ENCODE results near the gene GRID2IP.
"Not testable (repeated sequence)": the region's sequence is repeated elsewhere in the genome, so short reads cannot be mapped to it uniquely, and the experiment has no call there.

Gene GRID2IP

DNA sequence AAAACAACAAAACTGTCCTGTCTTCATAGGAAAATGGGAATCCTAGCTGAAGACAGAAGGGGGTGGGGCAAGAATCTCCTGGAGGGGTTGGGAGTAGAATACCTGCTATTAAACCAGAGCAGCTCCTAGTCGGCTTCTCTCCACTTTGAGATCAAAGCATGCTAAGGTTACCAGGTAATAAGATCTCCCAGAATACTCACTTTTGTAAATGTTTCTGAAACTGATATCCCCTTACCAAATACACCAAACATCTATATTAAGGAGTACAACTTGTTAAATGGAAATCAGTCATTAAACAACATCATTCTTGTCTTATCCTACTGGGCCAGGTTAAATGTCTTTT is 74.0 kb downstream of the GRID2IP start:
- peaks cover 30 to 62% of the 10 kb centered on the region in 2 donors for H3K4me1 Mint-ChIP-seq
- H3K27me3 Mint-ChIP-seq, result no peaks in the 10 kb centered on the region
- no peaks in the 10 kb centered on the region for H3K9me3 Mint-ChIP-seq
- H3K4me3 Mint-ChIP-seq, result no peak overlapping the region
- no peak overlapping the region for H3K27ac Mint-ChIP-seq
- DNase-seq (no peak), ATAC-seq (replicated peaks) (no peak)
- H3K36me3 Mint-ChIP-seq, result peaks cover 4 to 46% of the 10 kb centered on the region in 2 donors

DNA sequence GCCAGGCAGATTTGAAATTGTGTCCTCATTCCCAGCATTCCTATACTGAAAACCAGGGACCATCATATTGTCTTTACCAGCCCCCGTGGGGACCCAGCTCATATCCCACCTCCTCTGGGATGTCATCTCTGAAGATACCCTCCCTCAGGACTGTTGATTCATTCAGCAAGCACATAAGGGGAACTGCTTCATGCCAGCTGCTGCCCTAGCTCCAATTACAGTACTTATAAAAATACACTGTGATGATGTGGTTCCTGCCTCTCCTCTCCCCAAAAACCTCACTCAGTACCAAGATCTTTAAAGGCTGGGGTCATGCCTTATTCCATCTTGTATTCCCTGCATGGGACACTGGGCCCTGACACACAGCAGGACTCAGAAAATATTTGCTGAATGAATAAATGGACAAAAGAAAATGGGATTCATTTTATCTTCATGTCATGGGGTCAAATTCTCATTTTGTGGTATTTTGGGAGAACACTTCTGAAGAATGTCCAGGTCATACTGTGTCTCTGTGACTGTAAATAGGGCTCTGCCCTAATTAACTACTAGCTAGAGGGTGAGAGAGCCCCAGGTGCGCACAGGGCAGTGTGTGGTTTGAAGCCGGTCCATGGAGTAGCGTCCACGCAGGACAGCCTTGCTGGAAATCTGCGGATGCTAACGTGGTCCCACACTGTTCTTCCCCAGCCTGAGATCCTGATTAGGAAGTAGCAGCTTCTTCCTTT is 74.5 kb downstream of the GRID2IP start:
- DNase-seq, result no peak
- Mint-ChIP-seq H3K27me3 (no peaks in the 10 kb centered on the region), H3K9me3 (no peaks in the 10 kb centered on the region), H3K27ac (no peak overlapping the region), H3K36me3 (peaks cover 7 to 50% of the 10 kb centered on the region in 2 donors), H3K4me1 (peaks cover 30 to 62% of the 10 kb centered on the region in 2 donors), H3K4me3 (peak overlapping the region in 1 of 2 donors; percentile 41)
- ATAC-seq (replicated peaks), result peak; percentile 89

DNA sequence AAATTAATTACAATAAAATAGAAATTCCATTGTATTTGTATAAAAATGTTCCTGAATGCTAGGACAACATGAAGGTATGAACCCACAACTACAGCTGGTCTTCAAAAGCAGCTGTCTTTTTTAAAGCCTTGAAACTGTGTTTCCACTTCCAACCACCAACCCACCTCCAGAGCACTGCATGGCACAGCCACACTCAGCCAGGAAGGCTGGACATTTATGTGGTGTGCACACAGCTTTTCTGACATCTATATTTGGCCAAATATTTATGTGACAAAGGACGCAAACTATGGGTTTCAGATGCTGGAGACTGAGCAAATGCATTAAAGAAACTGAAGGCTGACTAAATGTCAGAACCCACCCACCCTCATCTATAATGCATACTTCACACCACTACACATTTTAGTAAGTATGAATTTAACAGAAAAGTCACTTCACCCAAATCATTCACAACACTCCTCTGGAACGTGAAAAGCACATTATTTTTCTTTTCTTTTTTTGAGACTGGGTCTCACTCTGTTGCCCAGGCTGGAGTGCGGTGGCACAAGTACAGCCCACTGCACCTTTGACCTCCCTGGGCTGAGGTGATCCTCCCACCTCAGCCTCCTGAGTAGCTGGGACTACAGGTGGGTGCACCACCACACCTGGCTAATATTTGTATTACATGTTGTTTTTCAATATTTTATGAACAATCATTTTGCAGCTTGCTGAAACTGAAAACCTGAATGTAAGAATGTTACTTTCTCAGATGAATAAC is 75.7 kb downstream of the GRID2IP start:
- Mint-ChIP-seq H3K4me1 (peaks cover 30 to 54% of the 10 kb centered on the region in 2 donors), H3K27me3 (no peaks in the 10 kb centered on the region), H3K27ac (peak overlapping the region; percentile 63), H3K36me3 (peaks cover 7 to 47% of the 10 kb centered on the region in 2 donors), H3K9me3 (no peaks in the 10 kb centered on the region), H3K4me3 (no peak overlapping the region)
- ATAC-seq (replicated peaks), result no peak
- DNase-seq, result no peak

DNA sequence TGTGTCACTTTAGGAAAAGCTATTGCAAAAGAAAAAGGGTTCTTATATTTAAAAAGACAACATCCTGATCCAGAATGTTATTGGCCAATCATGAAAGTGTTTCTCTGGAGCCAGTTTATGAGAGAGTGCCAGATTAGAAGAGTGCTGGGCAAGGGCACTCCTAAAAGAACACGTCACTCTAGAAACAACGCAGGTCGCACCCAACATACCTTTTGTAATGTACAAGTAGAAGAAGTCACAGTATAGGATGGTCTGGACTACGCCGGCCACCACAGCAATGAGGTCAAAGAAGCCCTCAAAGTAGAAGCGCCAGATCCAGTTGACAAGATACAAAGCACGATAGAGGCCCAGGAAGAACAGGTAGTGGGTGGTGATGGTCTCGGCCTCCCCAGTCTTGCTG is 85.4 kb downstream of the GRID2IP start:
- Mint-ChIP-seq H3K9me3 (peaks cover 0 to 4% of the 10 kb centered on the region in 2 donors), H3K36me3 (peaks cover 45 to 55% of the 10 kb centered on the region in 2 donors), H3K27me3 (no peaks in the 10 kb centered on the region), H3K4me1 (peaks cover 0 to 5% of the 10 kb centered on the region in 2 donors), H3K27ac (no peak overlapping the region), H3K4me3 (no peak overlapping the region)
- no peak for DNase-seq
- no peak for ATAC-seq (replicated peaks)

DNA sequence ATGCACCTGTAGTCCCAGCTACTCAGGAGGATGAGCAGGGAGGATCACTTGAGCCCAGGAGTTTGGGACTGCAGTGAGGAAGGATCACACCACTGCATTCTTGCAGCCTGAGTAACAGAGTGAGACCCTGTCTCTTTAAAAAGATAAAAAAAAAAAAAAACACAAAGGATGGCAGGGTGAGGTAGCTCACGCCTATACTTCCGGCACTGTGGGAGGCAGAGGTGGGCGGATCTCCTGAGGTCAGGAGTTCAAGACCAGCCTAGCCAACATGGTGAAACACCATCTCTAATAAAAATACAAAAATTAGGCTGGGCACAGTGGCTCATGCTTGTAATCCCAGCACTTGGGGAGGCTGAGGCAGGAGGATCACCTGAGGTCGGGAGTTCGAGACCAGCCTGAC is 87.7 kb downstream of the GRID2IP start:
- H3K4me1 Mint-ChIP-seq; H3K27me3 Mint-ChIP-seq; ATAC-seq (replicated peaks); DNase-seq; H3K9me3 Mint-ChIP-seq; H3K27ac Mint-ChIP-seq; H3K4me3 Mint-ChIP-seq: not testable (repeated sequence)
- peaks cover 34 to 39% of the 10 kb centered on the region in 2 donors for H3K36me3 Mint-ChIP-seq

DNA sequence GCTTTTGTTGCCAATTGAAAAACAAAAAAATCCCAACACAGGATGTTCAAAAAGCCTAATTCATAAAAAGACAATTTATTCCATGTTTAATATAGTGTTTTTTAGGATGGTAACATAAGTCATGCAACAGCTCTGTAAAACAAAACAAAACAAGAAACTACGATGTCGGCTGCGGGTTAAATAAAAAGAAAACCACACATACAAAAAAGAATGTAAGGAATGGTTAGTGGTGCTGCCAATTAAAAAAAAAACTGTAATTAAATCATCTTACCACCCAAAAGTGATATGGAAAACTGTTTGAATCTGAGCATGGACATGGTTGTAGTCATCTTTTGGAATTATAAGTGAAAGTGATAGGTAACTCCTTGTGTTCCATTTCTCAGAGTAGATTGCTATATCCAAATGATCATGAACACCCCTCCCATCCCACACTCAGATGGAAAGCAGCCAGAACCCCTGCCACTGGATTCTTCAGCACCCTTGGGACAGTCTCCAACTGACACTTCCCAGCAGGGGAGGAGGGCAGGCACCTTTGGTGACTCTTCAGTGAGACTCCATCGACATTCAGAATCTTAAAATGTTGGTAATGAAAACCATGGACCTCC is 89.2 kb downstream of the GRID2IP start:
- no peaks in the 10 kb centered on the region for H3K27me3 Mint-ChIP-seq
- H3K36me3 Mint-ChIP-seq, result peaks cover 21 to 23% of the 10 kb centered on the region in 2 donors
- H3K27ac Mint-ChIP-seq, result no peak overlapping the region
- DNase-seq, result no peak
- H3K4me1 Mint-ChIP-seq, result peaks cover 0 to 5% of the 10 kb centered on the region in 2 donors
- no peak for ATAC-seq (replicated peaks)
- no peak overlapping the region for H3K4me3 Mint-ChIP-seq
- H3K9me3 Mint-ChIP-seq, result peaks cover 0 to 2% of the 10 kb centered on the region in 2 donors

DNA sequence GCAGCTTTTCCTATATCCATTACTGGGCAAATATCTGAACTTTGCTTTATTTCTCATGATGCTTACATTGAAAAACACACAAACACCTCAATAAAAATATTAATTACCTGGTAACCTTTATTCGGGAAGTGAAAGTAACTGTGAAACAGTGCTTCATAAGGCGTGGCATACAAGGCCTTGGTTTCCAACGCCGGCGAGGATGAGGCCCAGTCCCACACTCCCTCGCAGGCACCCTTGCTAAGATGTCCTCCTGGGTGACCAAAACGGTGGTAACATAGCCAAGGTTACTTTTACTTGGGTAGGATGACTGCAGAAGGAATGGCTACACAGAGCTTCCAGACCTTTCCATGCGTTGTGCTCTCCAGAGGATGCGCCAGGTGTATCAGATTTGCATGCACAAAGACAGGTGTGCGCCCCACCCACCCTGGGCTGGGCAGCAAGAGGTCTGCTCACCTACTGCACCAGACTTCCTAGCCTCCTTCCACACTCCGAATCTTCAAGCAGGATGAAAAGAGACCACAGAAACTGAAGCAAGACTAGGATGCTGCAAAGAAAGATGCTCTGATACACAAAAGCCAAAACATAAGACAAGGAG is 90.2 kb downstream of the GRID2IP start:
- Mint-ChIP-seq H3K4me1 (peaks cover 0 to 5% of the 10 kb centered on the region in 2 donors), H3K4me3 (no peak overlapping the region), H3K36me3 (peaks cover 14% of the 10 kb centered on the region in 2 donors), H3K27ac (peak overlapping the region; percentile 75), H3K27me3 (no peaks in the 10 kb centered on the region), H3K9me3 (no peaks in the 10 kb centered on the region)
- ATAC-seq (replicated peaks) (no peak), DNase-seq (no peak)

DNA sequence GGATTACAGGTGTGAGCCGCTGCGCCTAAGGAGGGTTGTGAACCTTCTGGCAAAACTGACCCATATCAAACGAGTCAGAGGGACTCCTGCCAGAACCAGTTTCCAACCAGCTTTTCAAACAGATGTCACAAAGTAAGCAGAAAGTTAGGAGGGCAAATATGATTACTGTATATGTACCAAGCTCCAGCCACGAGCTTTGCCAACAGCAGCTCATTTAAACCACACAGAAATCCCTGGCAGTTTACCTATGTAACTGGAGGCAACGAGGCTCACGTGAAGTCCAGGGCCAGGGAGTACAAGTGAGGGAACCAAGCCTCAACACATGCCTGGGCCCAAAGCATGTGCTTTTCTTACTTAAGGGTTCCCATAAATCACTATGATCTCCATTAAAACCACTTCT is 91.0 kb downstream of the GRID2IP start:
- ATAC-seq (replicated peaks) (no peak), DNase-seq (no peak)
- H3K27ac Mint-ChIP-seq, result no peak overlapping the region
- no peaks in the 10 kb centered on the region for H3K9me3 Mint-ChIP-seq
- H3K36me3 Mint-ChIP-seq, result peaks cover 6 to 7% of the 10 kb centered on the region in 2 donors
- no peak overlapping the region for H3K4me3 Mint-ChIP-seq
- H3K27me3 Mint-ChIP-seq, result no peaks in the 10 kb centered on the region
- H3K4me1 Mint-ChIP-seq, result peaks cover 0 to 5% of the 10 kb centered on the region in 2 donors

DNA sequence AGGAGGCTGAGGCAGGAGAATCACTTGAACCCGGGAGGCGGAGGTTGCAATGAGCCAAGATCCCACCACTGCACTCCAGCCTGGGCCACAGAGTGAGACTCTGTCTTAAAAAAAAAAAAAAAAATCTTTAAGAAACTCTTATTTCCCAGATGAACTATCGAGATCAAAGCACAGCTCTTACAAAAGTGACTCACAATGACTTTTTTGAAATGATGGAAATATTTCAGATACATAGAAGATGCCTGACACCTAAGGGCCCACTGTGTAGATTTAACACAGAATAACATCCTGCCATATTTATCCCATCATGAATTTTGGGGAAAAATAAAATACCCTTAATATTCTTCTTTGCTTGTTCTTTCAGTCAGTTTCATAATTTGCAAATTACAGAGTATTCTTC is 92.6 kb downstream of the GRID2IP start:
- not testable (repeated sequence) for H3K9me3 Mint-ChIP-seq

DNA sequence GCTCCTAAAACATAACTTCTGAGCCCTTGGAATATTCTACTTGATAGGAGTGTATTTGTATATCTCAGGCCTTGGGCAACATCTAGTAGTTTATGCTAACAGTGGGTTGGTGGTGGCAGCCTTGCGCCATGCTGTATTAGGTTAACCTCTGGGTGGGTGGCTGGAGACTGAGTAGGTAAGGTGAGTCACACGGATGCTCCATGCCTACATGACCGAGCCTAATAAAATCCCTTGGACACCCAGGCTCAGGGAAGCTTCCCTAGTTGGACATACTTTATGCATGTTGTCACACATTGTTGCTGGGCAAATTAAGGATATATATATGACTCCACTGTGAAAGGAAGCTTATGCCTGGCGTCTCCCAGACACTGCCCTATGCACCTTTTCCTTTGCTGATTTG is 97.5 kb downstream of the GRID2IP start:
- ATAC-seq (replicated peaks), result no peak
- H3K36me3 Mint-ChIP-seq, result no peaks in the 10 kb centered on the region
- no peak overlapping the region for H3K27ac Mint-ChIP-seq
- peaks cover 2 to 6% of the 10 kb centered on the region in 2 donors for H3K4me1 Mint-ChIP-seq
- no peaks in the 10 kb centered on the region for H3K27me3 Mint-ChIP-seq
- no peak for DNase-seq
- no peak overlapping the region for H3K4me3 Mint-ChIP-seq
- H3K9me3 Mint-ChIP-seq, result no peaks in the 10 kb centered on the region

More for the DNA sequence above, 92.6 kb downstream of the GRID2IP start:
- not testable (repeated sequence) for DNase-seq; H3K27me3 Mint-ChIP-seq; H3K4me1 Mint-ChIP-seq; H3K36me3 Mint-ChIP-seq; ATAC-seq (replicated peaks); H3K4me3 Mint-ChIP-seq; H3K27ac Mint-ChIP-seq

DNA sequence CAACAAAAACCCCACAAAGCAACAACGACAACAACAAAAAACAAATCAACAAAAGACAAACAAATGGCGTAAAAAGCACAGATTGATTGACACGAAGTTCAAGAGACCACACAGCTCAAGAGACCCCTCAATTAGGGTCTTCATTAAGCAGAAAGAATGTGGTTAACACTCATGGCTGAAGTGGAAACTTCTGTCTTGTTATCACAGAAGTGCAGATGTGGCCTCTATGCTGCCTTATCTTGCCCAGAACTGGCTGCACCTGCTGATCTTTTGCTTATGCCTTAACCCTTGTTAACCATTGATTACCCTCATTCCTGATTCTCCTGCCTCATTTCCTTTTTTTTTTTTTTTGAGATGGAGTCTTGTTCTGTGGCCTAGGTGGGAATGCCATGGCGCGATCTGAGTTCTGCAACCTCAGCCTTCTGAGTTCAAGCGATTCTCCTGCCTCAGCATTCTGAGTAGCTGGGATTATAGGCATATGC is 100.0 kb downstream of the GRID2IP start:
- no peaks in the 10 kb centered on the region for H3K9me3 Mint-ChIP-seq
- DNase-seq, result no peak
- no peak for ATAC-seq (replicated peaks)
- H3K4me1 Mint-ChIP-seq, result peaks cover 5 to 14% of the 10 kb centered on the region in 2 donors
- H3K27ac Mint-ChIP-seq, result no peak overlapping the region
- no peaks in the 10 kb centered on the region for H3K27me3 Mint-ChIP-seq
- H3K4me3 Mint-ChIP-seq, result no peak overlapping the region
- H3K36me3 Mint-ChIP-seq, result peaks cover 3 to 5% of the 10 kb centered on the region in 2 donors

DNA sequence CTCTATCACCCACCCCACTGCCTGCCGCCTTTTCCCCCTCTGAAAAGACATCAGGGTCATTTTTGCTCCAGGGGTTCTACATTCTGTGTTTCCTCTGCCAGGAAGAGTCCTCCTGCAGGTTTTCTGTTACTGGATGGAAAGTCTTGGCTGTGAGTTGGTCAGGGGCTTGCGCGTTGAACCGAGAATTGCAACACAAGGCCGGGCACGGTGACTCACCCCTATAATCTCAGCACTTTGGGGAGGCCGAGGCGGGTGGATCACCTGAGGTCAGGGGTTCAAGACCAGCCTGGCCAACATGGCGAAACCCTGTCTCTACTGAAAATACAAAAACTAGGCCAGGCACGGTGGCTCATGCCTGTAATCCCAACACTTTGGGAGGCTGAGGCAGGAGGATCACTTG is 100.7 kb downstream of the GRID2IP start:
- H3K27me3 Mint-ChIP-seq; ATAC-seq (replicated peaks); H3K27ac Mint-ChIP-seq; H3K9me3 Mint-ChIP-seq; H3K36me3 Mint-ChIP-seq; H3K4me3 Mint-ChIP-seq; DNase-seq: not testable (repeated sequence)
- peaks cover 7 to 20% of the 10 kb centered on the region in 2 donors for H3K4me1 Mint-ChIP-seq

DNA sequence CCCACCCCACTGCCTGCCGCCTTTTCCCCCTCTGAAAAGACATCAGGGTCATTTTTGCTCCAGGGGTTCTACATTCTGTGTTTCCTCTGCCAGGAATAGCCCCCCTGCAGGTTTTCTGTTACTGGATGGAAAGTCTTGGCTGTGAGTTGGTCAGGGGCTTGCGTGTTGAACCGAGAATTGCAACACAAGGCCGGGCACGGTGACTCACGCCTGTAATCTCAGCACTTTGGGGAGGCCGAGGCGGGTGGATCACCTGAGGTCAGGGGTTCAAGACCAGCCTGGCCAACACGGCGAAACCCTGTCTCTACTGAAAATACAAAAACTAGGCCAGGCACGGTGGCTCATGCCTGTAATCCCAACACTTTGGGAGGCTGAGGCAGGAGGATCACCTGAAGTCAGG is 101.4 kb downstream of the GRID2IP start:
- peaks cover 7 to 15% of the 10 kb centered on the region in 2 donors for H3K36me3 Mint-ChIP-seq
- not testable (repeated sequence) for H3K27me3 Mint-ChIP-seq; H3K4me3 Mint-ChIP-seq; DNase-seq; H3K27ac Mint-ChIP-seq; ATAC-seq (replicated peaks); H3K9me3 Mint-ChIP-seq
- peaks cover 10 to 27% of the 10 kb centered on the region in 2 donors for H3K4me1 Mint-ChIP-seq

DNA sequence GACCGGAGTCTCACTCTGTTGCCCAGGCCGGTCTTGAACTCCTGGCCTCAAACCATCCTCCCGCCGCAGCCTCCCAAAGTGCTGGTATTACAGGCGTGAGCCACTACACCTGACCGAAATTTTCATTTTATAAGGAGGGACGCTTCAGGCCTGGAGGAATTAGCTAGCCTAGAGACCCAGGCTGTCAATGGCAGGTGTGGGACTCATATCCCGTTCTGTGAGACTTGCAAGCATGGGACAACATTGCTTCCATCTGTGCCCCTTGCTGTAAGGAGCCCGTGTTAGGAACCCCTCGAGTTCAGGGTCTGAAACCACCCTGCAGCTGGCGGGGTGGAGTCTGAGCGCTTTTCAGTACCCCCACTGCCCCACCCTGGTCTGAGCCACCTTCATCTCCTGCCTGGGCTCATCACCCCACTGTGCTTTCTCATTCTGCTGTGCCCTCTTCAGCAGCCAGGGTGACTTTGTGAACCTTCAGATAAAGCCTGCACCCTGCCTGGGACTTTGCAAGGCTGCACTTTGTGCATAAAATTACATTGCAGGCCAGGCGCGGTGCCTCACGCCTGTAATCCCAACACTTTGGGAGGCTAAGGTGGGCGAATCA is 102.2 kb downstream of the GRID2IP start:
- no peak for ATAC-seq (replicated peaks)
- Mint-ChIP-seq H3K4me1 (peaks cover 10 to 27% of the 10 kb centered on the region in 2 donors), H3K36me3 (peaks cover 11 to 19% of the 10 kb centered on the region in 2 donors), H3K4me3 (peak overlapping the region; percentile 67 to 69), H3K27ac (peak overlapping the region; percentile 14), H3K27me3 (no peaks in the 10 kb centered on the region), H3K9me3 (no peaks in the 10 kb centered on the region)
- no peak for DNase-seq
